Retinal pigment epithelial cell (primary cell): ENCODE measurements around the gene TBC1D24.
"Not testable (repeated sequence)": the region's sequence is repeated elsewhere in the genome, so short reads cannot be mapped to it uniquely, and the experiment has no call there.

ENCODE experiments used
- DNase-seq: peaks from one replicate; pipeline ENCODE4 v3.0.0-alpha.2; 2010; ENCODE audit warnings: low read depth
- H3K4me3 ChIP-seq: 2 replicates; pipeline ENCODE4 v1.5.1; 2011; ENCODE audit warnings: mild to moderate bottlenecking, low read length, control low read depth, moderate library complexity
- CTCF ChIP-seq: conservative IDR thresholded peaks from 2 replicates; pipeline ENCODE4 v1.5.1; 2011; ENCODE audit warnings: low read depth, low read length, control low read depth, inconsistent platforms

TBC1D24 gene

GRCh38 chr16:2539845-2540458, 65.0 kb downstream of the TBC1D24 start:
- not testable (repeated sequence) for H3K4me3 ChIP-seq, DNase-seq
- TF ChIP-seq CTCF = peak; percentile 40

- not testable (repeated sequence) for DNase-seq, H3K4me3 ChIP-seq
Observed at GRCh38 chr16:2540912-2541311, 66.0 kb downstream of the TBC1D24 start.

- DNase-seq, H3K4me3 ChIP-seq: not testable (repeated sequence)
Observed at GRCh38 chr16:2541409-2541808, 66.5 kb downstream of the TBC1D24 start.

- not testable (repeated sequence) for H3K4me3 ChIP-seq, DNase-seq
Observed at GRCh38 chr16:2543771-2544170, 68.8 kb downstream of the TBC1D24 start.

- not testable (repeated sequence) for DNase-seq, H3K4me3 ChIP-seq
Observed at GRCh38 chr16:2550283-2550878, 75.5 kb downstream of the TBC1D24 start.

GRCh38 chr16:2551420-2551889, 76.5 kb downstream of the TBC1D24 start:
- peak; percentile 32 for TF ChIP-seq CTCF
- H3K4me3 ChIP-seq, DNase-seq: not testable (repeated sequence)

GRCh38 chr16:2554709-2555425, 79.9 kb downstream of the TBC1D24 start:
- not testable (repeated sequence) for H3K4me3 ChIP-seq, DNase-seq
